ENCODE results near the gene ANKMY1. TPM values are rescaled to one million over a fixed set of nuclear protein-coding genes. Genes with fewer than 3 reads are reported as not detected.

ANKMY1 gene
- total RNA-seq, 1 experiment from 2014 or later: 28.3 TPM

DNA sequence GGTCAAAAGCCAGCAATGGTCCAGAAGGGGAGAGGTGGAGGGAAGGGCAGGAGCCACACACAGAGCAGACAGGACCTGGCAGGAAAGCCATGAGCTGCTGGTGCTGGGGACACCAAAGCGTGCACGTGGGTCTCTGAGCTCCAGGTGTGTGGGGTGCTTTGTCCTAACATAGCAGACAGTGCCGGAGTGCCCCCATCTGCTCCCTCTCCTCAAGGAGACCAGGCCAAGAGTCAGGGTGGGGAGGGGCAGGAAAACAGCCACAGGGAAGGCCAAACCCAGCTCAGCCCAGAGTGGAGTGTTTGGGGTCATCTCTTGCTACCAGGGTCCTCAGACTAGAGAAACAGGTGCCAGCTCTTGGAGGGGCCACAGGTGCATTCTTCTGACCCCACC, 126.5 kb downstream of the ANKMY1 start:
- TF ChIP-seq ZBTB33 (IDR thresholded peaks at IDR 0.05; ENCODE audit: extremely low read depth, insufficient replicate concordance, low read length) (no peak), ELF1 (IDR thresholded peaks at IDR 0.05; ENCODE audit: borderline replicate concordance, low read depth) (no peak), SIN3A (IDR thresholded peaks at IDR 0.05; ENCODE audit: low read depth) (no peak), EZH2 (IDR thresholded peaks at IDR 0.05) (no peak), SRF (IDR thresholded peaks at IDR 0.05; ENCODE audit: low read depth) (no peak), CEBPB (IDR thresholded peaks at IDR 0.05; ENCODE audit: low read depth) (no peak), FOSL1 (IDR thresholded peaks at IDR 0.05; ENCODE audit: low read depth) (no peak), MAX (IDR thresholded peaks at IDR 0.05) (no peak), RAD21 (IDR thresholded peaks at IDR 0.05; ENCODE audit: low read depth) (no peak), SP1 (IDR thresholded peaks at IDR 0.05; ENCODE audit: low read depth) (no peak), POLR2AphosphoS5 (IDR thresholded peaks at IDR 0.05; ENCODE audit: low read depth, low read length) (no peak), YY1 (IDR thresholded peaks at IDR 0.05; ENCODE audit: extremely low read depth, insufficient replicate concordance, low read depth, low read length) (no peak), CBX3 (IDR thresholded peaks at IDR 0.05; ENCODE audit: low read depth) (no peak), ZFX (IDR thresholded peaks at IDR 0.05) (no peak)
- TF ChIP-seq, protein P1, sequence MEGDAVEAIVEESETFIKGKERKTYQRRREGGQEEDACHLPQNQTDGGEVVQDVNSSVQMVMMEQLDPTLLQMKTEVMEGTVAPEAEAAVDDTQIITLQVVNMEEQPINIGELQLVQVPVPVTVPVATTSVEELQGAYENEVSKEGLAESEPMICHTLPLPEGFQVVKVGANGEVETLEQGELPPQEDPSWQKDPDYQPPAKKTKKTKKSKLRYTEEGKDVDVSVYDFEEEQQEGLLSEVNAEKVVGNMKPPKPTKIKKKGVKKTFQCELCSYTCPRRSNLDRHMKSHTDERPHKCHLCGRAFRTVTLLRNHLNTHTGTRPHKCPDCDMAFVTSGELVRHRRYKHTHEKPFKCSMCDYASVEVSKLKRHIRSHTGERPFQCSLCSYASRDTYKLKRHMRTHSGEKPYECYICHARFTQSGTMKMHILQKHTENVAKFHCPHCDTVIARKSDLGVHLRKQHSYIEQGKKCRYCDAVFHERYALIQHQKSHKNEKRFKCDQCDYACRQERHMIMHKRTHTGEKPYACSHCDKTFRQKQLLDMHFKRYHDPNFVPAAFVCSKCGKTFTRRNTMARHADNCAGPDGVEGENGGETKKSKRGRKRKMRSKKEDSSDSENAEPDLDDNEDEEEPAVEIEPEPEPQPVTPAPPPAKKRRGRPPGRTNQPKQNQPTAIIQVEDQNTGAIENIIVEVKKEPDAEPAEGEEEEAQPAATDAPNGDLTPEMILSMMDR (IDR thresholded peaks at IDR 0.05 in 2 of 3, conservative IDR thresholded peaks at IDR 0.05 in 1 of 3; ENCODE audit: borderline replicate concordance in 1 of 3, insufficient read depth in 1 of 3, low read depth in 2 of 3, low read length in 2 of 3): no peak
- H3K27ac ChIP-seq (ENCODE audit: low read depth, low read length): no peak overlapping the region
- CTCF ChIA-PET: interaction anchor here (1.3 kb wide), 1 partner anchor 198 kb away, joined by 3 read pairs; no protein-coding TSS in a partner anchor
- no peaks in the 10 kb centered on the region for H3K9me3 ChIP-seq (ENCODE audit: control insufficient read depth in 1 of 2, insufficient read depth in 1 of 2, low read depth in 1 of 2, low read length in 2 of 2)
- no peak for DNase-seq (ENCODE audit: low read depth, low spot score)
- H3K27me3 ChIP-seq (ENCODE audit: insufficient read depth, low read length): no peaks in the 10 kb centered on the region
- no peaks in the 10 kb centered on the region for H3K36me3 ChIP-seq (ENCODE audit: control insufficient read depth in 1 of 2, insufficient read depth in 2 of 2, low read length in 2 of 2)
- no TSS peak for BruUV-seq (replicated peaks)
- POLR2A ChIA-PET: no interaction called here
- H3K4me1 ChIP-seq (ENCODE audit: control insufficient read depth in 1 of 2, insufficient read depth in 2 of 2, low read length in 2 of 2): peaks cover 17 to 38% of the 10 kb centered on the region in 2 experiments
- no peak for ATAC-seq
- no peak overlapping the region for H3K4me3 ChIP-seq (replicated peaks in 1 of 2; ENCODE audit: low read depth in 1 of 2, low read length in 2 of 2)
- no peak overlapping the region for H3K9ac ChIP-seq (ENCODE audit: low read length)
- intact Hi-C loops (cut with micrococcal nuclease): loop anchor here (10.0 kb wide), 1 partner anchor 136 kb away; no protein-coding TSS in a partner anchor
- no peak overlapping the region for H2AFZ ChIP-seq (ENCODE audit: low read depth, low read length, poor library complexity, severe bottlenecking)
- no peaks in the 10 kb centered on the region for H3K9me2 ChIP-seq (ENCODE audit: insufficient read depth)
- no peaks in the 10 kb centered on the region for H4K20me1 ChIP-seq (ENCODE audit: insufficient read depth)
- peaks cover 12% of the 10 kb centered on the region; the same call in 1 of the 2 replicates for H3K79me2 ChIP-seq (ENCODE audit: insufficient read depth, low read length)
- no peak overlapping the region for H3K4me2 ChIP-seq (ENCODE audit: low read length)
- RAD21 ChIA-PET (ENCODE audit: low non-redundant PET in 1 of 2, low total read pairs in 2 of 2, uncharacterized antibody in 2 of 2, unreplicated experiment in 2 of 2): interaction anchor here in 1 of 2 experiments (0.9 kb wide), 1 partner anchor 198 kb away, joined by 4 read pairs; no protein-coding TSS in a partner anchor

Measured in HCT116 (cell line).